ENCODE measurements around the gene MMEL1. TPM values are rescaled to one million over a fixed set of nuclear protein-coding genes. Genes with fewer than 3 reads are reported as not detected.

Gene MMEL1
- total RNA-seq, 4 donors from 2014 or later, result 0.78 to 1.7 (median 0.80) TPM; not detected in 1

DNA sequence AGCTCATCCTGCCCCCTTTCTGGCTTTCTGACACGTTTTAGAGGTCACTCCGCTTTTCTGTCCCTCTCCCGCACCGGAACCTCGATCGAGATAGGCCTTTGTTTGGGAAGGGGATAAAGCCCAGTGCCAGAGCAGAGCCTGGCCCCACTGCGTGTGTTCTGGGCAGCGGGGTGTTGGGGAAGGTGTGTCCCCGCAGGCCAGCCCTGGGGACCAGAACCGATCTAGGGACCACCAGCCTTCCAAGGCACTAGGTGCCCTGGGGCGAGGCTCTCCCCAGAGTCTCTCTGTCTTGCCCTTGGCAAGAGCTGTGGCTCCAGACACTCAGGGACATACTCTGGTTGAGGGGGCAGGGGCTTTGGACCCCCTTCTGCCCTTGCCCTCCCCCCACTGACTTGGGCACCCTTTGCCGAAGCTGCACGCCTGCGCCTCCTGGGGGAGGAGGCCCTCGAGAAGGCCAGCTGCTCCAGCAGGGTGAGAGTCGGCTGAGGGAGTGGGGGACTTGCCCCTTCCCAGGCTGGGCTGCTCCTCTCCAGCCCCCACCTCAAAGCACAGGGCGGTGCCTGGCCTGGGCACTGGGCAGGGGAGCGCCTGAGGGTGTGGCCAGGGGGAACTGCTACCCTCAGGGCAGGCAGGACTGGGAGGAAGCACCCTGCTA, 29.8 kb downstream of the MMEL1 start:
- Histone ChIP-seq H3K4me1 (peaks cover 6 to 11% (median 9%) of the 10 kb centered on the region in 4 donors), H3K4me3 (no peak overlapping the region), H3K36me3 (no peaks in the 10 kb centered on the region), H3K9me3 (peaks cover 0 to 31% (median 6%) of the 10 kb centered on the region in 4 donors), H3K27ac (replicated peaks in 1 of 4) (no peak overlapping the region), H3K27me3 (peaks cover 0 to 57% (median 0%) of the 10 kb centered on the region in 4 donors)
- DNase-seq (ENCODE audit: extremely low spot score), result no peak
- no peak for TF ChIP-seq POLR2A (IDR thresholded peaks at IDR 0.05; ENCODE audit: low read depth)
- TF ChIP-seq POLR2AphosphoS5 (IDR thresholded peaks at IDR 0.05), result no peak
- TF ChIP-seq EP300 (IDR thresholded peaks at IDR 0.05), result no peak
- TF ChIP-seq, protein P1, sequence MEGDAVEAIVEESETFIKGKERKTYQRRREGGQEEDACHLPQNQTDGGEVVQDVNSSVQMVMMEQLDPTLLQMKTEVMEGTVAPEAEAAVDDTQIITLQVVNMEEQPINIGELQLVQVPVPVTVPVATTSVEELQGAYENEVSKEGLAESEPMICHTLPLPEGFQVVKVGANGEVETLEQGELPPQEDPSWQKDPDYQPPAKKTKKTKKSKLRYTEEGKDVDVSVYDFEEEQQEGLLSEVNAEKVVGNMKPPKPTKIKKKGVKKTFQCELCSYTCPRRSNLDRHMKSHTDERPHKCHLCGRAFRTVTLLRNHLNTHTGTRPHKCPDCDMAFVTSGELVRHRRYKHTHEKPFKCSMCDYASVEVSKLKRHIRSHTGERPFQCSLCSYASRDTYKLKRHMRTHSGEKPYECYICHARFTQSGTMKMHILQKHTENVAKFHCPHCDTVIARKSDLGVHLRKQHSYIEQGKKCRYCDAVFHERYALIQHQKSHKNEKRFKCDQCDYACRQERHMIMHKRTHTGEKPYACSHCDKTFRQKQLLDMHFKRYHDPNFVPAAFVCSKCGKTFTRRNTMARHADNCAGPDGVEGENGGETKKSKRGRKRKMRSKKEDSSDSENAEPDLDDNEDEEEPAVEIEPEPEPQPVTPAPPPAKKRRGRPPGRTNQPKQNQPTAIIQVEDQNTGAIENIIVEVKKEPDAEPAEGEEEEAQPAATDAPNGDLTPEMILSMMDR (IDR thresholded peaks at IDR 0.05), result no peak
- 81% methylated on average over 16 of the region's 18 CpGs for WGBS
- intact Hi-C loops (cut with DNase I), result no loop called here

DNA sequence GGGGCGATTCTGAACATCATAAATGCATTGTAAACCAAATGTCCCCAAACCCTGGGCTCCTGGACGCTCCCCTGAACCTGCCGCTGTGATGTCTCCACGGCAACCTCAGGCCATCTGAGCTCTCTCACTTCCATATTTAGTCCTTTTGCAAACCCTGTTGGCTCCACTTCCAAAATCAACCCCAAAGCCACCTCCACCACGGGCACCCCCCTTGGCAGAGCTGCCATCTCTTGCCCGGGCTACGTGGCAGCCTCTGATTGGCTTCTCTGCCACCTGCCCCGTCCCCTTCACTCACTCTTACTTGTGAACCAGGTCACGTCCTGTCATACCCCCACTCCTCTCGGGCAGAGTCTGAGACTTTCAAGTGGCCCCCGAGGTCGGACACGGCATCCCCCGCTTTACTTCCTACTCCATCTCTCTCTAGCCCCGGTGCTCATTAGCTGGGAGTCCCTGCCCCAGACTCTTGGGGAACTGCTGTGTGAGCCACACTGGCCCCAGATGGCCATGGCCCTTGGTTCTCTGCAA, 30.4 kb downstream of the MMEL1 start:
- Histone ChIP-seq H3K4me1 (peaks cover under 1 to 7% (median 4%) of the 10 kb centered on the region in 4 donors), H3K4me3 (no peak overlapping the region), H3K9me3 (peaks cover 0 to 32% (median 7%) of the 10 kb centered on the region in 4 donors), H3K27me3 (peaks cover 0 to 57% (median 0%) of the 10 kb centered on the region in 4 donors), H3K27ac (replicated peaks in 1 of 4) (no peak overlapping the region), H3K36me3 (no peaks in the 10 kb centered on the region)
- WGBS, result 81% methylated on average over 14 of the region's 15 CpGs
- TF ChIP-seq EP300 (IDR thresholded peaks at IDR 0.05), result no peak
- no peak for TF ChIP-seq POLR2A (IDR thresholded peaks at IDR 0.05; ENCODE audit: low read depth)
- TF ChIP-seq, protein P1 (IDR thresholded peaks at IDR 0.05), result no peak
- no peak for TF ChIP-seq POLR2AphosphoS5 (IDR thresholded peaks at IDR 0.05)
- no peak for DNase-seq (ENCODE audit: extremely low spot score)
- intact Hi-C loops (cut with DNase I), result no loop called here

DNA sequence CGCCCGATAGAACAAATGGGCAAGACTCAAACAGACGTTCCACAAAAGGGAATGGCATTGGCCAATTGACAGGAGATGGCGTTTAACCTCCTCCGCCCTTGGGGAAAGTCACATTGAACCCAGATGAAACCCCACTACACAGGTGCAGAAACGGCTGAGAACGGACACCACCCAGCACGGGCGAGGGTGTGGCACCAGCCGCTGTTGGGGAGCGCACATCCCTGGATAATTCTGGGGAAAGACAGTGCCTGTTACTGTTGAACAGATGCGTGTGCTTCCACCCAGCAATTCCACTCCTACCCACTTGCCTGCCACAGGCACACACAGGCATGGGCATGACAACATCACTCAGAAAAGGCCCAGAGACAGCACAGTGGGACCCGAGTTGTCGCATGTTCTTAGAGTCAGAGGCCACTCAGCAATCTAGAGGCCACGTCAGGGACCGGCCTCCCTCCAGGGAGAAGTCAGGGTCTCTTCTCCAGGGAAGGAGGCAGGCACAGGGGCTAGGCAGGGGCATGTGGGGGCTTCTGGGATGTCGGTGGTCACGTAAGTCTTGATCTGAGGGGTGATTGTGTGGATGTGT, 31.0 kb downstream of the MMEL1 start:
- WGBS, result 86% methylated on average over 12 of the region's 18 CpGs
- peaks cover 0 to 57% (median 0%) of the 10 kb centered on the region in 4 donors for H3K27me3 ChIP-seq
- peaks cover 0 to 1% (median 0%) of the 10 kb centered on the region in 4 donors for H3K4me1 ChIP-seq
- no peak overlapping the region for H3K4me3 ChIP-seq
- H3K36me3 ChIP-seq, result no peaks in the 10 kb centered on the region
- no peak for TF ChIP-seq EP300 (IDR thresholded peaks at IDR 0.05)
- TF ChIP-seq, protein P1 (IDR thresholded peaks at IDR 0.05), result no peak
- TF ChIP-seq POLR2A (IDR thresholded peaks at IDR 0.05; ENCODE audit: low read depth), result no peak
- TF ChIP-seq POLR2AphosphoS5 (IDR thresholded peaks at IDR 0.05), result no peak
- intact Hi-C loops (cut with DNase I), result no loop called here
- no peak for DNase-seq (ENCODE audit: extremely low spot score)
- no peak overlapping the region for H3K27ac ChIP-seq (replicated peaks in 1 of 4)
- peaks cover 0 to 32% (median 7%) of the 10 kb centered on the region in 4 donors for H3K9me3 ChIP-seq

DNA sequence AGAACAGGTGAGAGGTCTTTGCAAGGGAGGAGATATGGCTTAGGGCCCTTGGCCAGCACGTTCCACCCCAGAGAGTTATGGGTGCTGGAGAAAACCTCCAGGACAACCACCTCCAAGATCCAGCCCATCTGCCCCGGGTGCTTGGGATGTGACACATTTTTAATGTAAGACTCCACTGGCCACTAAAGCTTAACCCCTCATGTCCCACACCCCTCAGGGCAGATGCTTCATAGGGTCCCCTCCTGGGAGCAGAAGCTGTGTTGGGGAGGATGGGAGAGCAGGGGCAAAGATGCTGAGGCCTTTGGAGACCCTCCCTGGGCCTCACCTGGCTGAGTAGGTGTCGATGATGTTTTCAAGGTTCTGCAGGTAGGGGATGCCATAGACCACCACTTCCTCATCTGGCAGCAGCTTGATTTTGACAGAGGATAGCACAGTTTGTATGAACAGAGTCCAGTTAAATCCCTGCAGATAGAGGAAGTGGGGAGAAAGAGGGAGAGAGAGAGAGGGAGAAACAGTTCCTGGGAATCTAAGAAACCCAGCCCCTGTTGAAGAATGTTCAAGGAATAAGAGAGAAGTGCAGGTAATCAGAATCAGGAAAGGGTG, 34.4 kb downstream of the MMEL1 start:
- Histone ChIP-seq H3K27me3 (peaks cover 0 to 57% (median 3%) of the 10 kb centered on the region in 4 donors), H3K36me3 (no peaks in the 10 kb centered on the region), H3K4me1 (peaks cover 8 to 12% (median 10%) of the 10 kb centered on the region in 4 donors), H3K4me3 (no peak overlapping the region), H3K27ac (replicated peaks in 1 of 4) (no peak overlapping the region), H3K9me3 (peaks cover 0 to 32% (median 7%) of the 10 kb centered on the region in 4 donors)
- intact Hi-C loops (cut with DNase I), result no loop called here
- WGBS, result 74% methylated on average over 2 of the region's 3 CpGs
- no peak for DNase-seq (ENCODE audit: extremely low spot score)
- no peak for TF ChIP-seq POLR2AphosphoS5 (IDR thresholded peaks at IDR 0.05)
- TF ChIP-seq POLR2A (IDR thresholded peaks at IDR 0.05; ENCODE audit: low read depth), result no peak
- no peak for TF ChIP-seq EP300 (IDR thresholded peaks at IDR 0.05)
- TF ChIP-seq, protein P1 (IDR thresholded peaks at IDR 0.05), result no peak
